CD4-positive, CD25-positive, alpha-beta regulatory T cell (primary cell): ENCODE data around the gene ANKK1. TPM values are rescaled to one million over a fixed set of nuclear protein-coding genes. Genes with fewer than 3 reads are reported as not detected.

Experiments
- ATAC-seq, 2 donors: fragments of 150-1000 bp; cut with Tn5 transposase; one replicate each; pipeline ENCODE4 v1.10.0; 2021; ENCODE audit warnings: low read depth in 2 of 2, moderate number of reproducible peaks in 2 of 2, moderate library complexity in 1 of 2
- DNase-seq, 3 donors: peaks; one replicate each; pipeline versions ENCODE4 v3.0.0 to v3.0.0-alpha.2; 2012 to 2022; ENCODE audit warnings: mixed read lengths in 1 of 3
- H3K27ac ChIP-seq: one replicate; pipeline ENCODE4 v1.7.0; 2013; ENCODE audit warnings: mild to moderate bottlenecking, low read length; ENCODE audit not compliant: insufficient read depth, poor library complexity, severe bottlenecking
- H3K27me3 ChIP-seq: one replicate; pipeline ENCODE4 v1.7.0; 2013; ENCODE audit warnings: low read length; ENCODE audit not compliant: control insufficient read depth, insufficient read depth
- H3K36me3 ChIP-seq: one replicate; pipeline ENCODE4 v1.7.0; 2013; ENCODE audit warnings: mild to moderate bottlenecking, low read length, moderate library complexity; ENCODE audit not compliant: control insufficient read depth, insufficient read depth
- H3K4me1 ChIP-seq: 2 replicates; pipeline ENCODE4 v1.7.0; 2013; ENCODE audit warnings: mild to moderate bottlenecking, low read length; ENCODE audit not compliant: insufficient read depth, control insufficient read depth, poor library complexity, severe bottlenecking
- H3K4me3 ChIP-seq: one replicate; pipeline ENCODE4 v1.7.0; 2013; ENCODE audit warnings: low read depth, mild to moderate bottlenecking, low read length, moderate library complexity
- H3K9me3 ChIP-seq, 2 experiments: 1 replicate in 1 of 2; 2 replicates in 1 of 2; pipeline ENCODE4 v1.7.0; 2013; ENCODE audit warnings: low read length in 2 of 2, mild to moderate bottlenecking in 1 of 2, moderate library complexity in 1 of 2; ENCODE audit not compliant: control insufficient read depth in 2 of 2
- H3K27ac Mint-ChIP-seq, 3 donors: one replicate each; pipeline ENCODE4 v1.8.0; 2020 to 2022; ENCODE audit warnings: mild to moderate bottlenecking in 3 of 3, mixed read lengths in 3 of 3, moderate library complexity in 2 of 3
- H3K27me3 Mint-ChIP-seq: one replicate; pipeline ENCODE4 v1.8.0; 2022; ENCODE audit warnings: mild to moderate bottlenecking, mixed read lengths
- H3K36me3 Mint-ChIP-seq: one replicate; pipeline ENCODE4 v1.8.0; 2020; ENCODE audit warnings: mixed read lengths
- H3K4me1 Mint-ChIP-seq, 4 donors: one replicate each; pipeline ENCODE4 v1.8.0; 2020 to 2022; ENCODE audit warnings: mixed read lengths in 4 of 4, mild to moderate bottlenecking in 1 of 4
- H3K4me3 Mint-ChIP-seq, 4 donors: one replicate each; pipeline ENCODE4 v1.8.0; 2020 to 2022; ENCODE audit warnings: mild to moderate bottlenecking in 4 of 4, mixed read lengths in 4 of 4, moderate library complexity in 3 of 4
- H3K9me3 Mint-ChIP-seq, 7 donors: one replicate each; pipeline ENCODE4 v1.8.0; 2020 to 2022; ENCODE audit warnings: mixed read lengths in 7 of 7, mild to moderate bottlenecking in 3 of 7, moderate library complexity in 2 of 7
- polyA plus RNA-seq, 4 donors: library from polyadenylated mRNA; unstranded; fragments of 300-500 nt; fragmentation: Illumina TruSeq; gene quantifications; one replicate each; pipeline ENCODE4 v1.2.3, GENCODE V29; 2021
- total RNA-seq: library from RNA; stranded (reverse); gene quantifications from one replicate; pipeline ENCODE4 v1.2.3, GENCODE V29; 2022

ANKK1 gene
- total and polyA plus RNA-seq, 5 donors from 2014 or later: 0.34 to 0.89 (median 0.67) TPM; not detected in 1

- H3K27ac Mint-ChIP-seq: no peak overlapping the region
- H3K9me3 ChIP-seq: no peaks in the 10 kb centered on the region
- ATAC-seq (no peak), DNase-seq (no peak)
- no peaks in the 10 kb centered on the region for H3K27me3 ChIP-seq
- H3K36me3 Mint-ChIP-seq: no peaks in the 10 kb centered on the region
- peaks cover 4% of the 10 kb centered on the region for H3K27me3 Mint-ChIP-seq
- no peak overlapping the region for H3K4me3 Mint-ChIP-seq
- peaks cover 0 to 15% (median 8%) of the 10 kb centered on the region in 4 donors for H3K4me1 Mint-ChIP-seq
- H3K9me3 Mint-ChIP-seq: no peaks in the 10 kb centered on the region
- H3K36me3 ChIP-seq: no peaks in the 10 kb centered on the region
- no peak overlapping the region for H3K27ac ChIP-seq
- peaks cover 7% of the 10 kb centered on the region for H3K4me1 ChIP-seq
- no peak overlapping the region for H3K4me3 ChIP-seq
These were observed 62.2 kb downstream of the ANKK1 start for GRCh38 chr11:113449743-113450142.

Other genes with a start within 250 kb of the ANKK1 start
- gene TTC12, start 73.2 kb upstream of the ANKK1 start, total RNA-seq: 22.2 TPM
- gene TTC12, start 73.2 kb upstream of the ANKK1 start, polyA plus RNA-seq: 10 to 100 TPM in 2 of 4 donors, 1 to 10 TPM in 2; 8.0 to 12.7 (median 10.1) TPM
- gene DRD2, start 87.6 kb downstream of the ANKK1 start, total RNA-seq: not detected
- under 1 TPM in 1 of 4 donors, not detected in 3; 0.11 TPM for gene DRD2, start 87.6 kb downstream of the ANKK1 start, polyA plus RNA-seq